GM12892 (cell line): ENCODE measurements around the gene ENTPD1.

Experiments used
- POLR2A ChIP-seq: IDR thresholded peaks from 2 replicates; pipeline ENCODE4 v1.6.1; 2011; ENCODE audit warnings: low read depth, low read length, control low read depth
- POLR2AphosphoS5 ChIP-seq: IDR thresholded peaks from 2 replicates; pipeline ENCODE4 v1.6.1; 2011; ENCODE audit warnings: low read depth, low read length, control low read depth
- TAF1 ChIP-seq: IDR thresholded peaks from 2 replicates; pipeline ENCODE4 v1.6.1; 2011; ENCODE audit warnings: low read depth, mild to moderate bottlenecking, control low read depth, low read length, borderline replicate concordance

- TF ChIP-seq POLR2A (no peak), POLR2AphosphoS5 (no peak), TAF1 (no peak)
Observed at GRCh38 chr10:95742962-95743535, 12.9 kb upstream of the ENTPD1 start.
